H1 (cell line): Measurements from ENCODE around the gene HDAC8. TPM values are rescaled to one million over a fixed set of nuclear protein-coding genes. Genes with fewer than 3 reads are reported as not detected.

Experiments used
- CTCF ChIA-PET: fragments of 300-600 bp; sonication (Branson Sonifier 250); formaldehyde crosslinking; loops from one replicate; lab custom pipeline; 2021; ENCODE audit not compliant: partially characterized antibody; lab: Charles Lee
- POLR2A ChIA-PET: fragments of 300-600 bp; sonication (Branson Sonifier 250); formaldehyde crosslinking; loops from one replicate; lab custom pipeline; 2021; ENCODE audit warnings: inconsistent platforms; ENCODE audit not compliant: partially characterized antibody; lab: Charles Lee
- DNase-seq, 2 experiments: peaks; one replicate each; pipeline versions ENCODE4 v3.0.0 to v3.0.0-alpha.2; 2010 to 2022; ENCODE audit warnings: low spot score in 2 of 2, low read depth in 1 of 2, mixed read lengths in 1 of 2
- FAIRE-seq: peaks from 2 replicates; lab custom pipeline; 2011; peaks lifted over from hg19 to GRCh38; lab: Jason Lieb, UNC
- H2AFZ ChIP-seq: 2 replicates; pipeline ENCODE4 v1.8.1; 2012; ENCODE audit warnings: low read length, inconsistent platforms
- H2AK5ac ChIP-seq: 2 replicates; pipeline ENCODE4 v1.6.1; 2013; ENCODE audit warnings: low read depth, low read length
- H2BK120ac ChIP-seq: replicated peaks from 2 replicates; pipeline ENCODE3; 2013; ENCODE audit warnings: low read depth, low read length, inconsistent platforms
- H2BK12ac ChIP-seq: 2 replicates; pipeline ENCODE4 v1.6.1; 2013; ENCODE audit warnings: low read depth, low read length
- H2BK15ac ChIP-seq: 2 replicates; pipeline ENCODE4 v1.6.1; 2013; ENCODE audit warnings: low read length
- H2BK20ac ChIP-seq: 2 replicates; pipeline ENCODE4 v1.6.1; 2013; ENCODE audit warnings: low read length
- H2BK5ac ChIP-seq: 2 replicates; pipeline ENCODE4 v1.6.1; 2013; ENCODE audit warnings: low read depth, low read length
- H3K14ac ChIP-seq: 2 replicates; pipeline ENCODE4 v1.6.1; 2013; ENCODE audit warnings: inconsistent platforms; ENCODE audit not compliant: insufficient read length
- H3K18ac ChIP-seq: 2 replicates; pipeline ENCODE4 v1.6.1; 2013; ENCODE audit warnings: low read length; ENCODE audit errors: extremely low read depth
- H3K23ac ChIP-seq: 2 replicates; pipeline ENCODE4 v1.6.1; 2013; ENCODE audit warnings: inconsistent platforms; ENCODE audit not compliant: insufficient read length
- H3K23me2 ChIP-seq: 2 replicates; pipeline ENCODE4 v1.6.1; 2013; ENCODE audit warnings: low read depth, low read length
- H3K27ac ChIP-seq: 2 replicates; pipeline ENCODE4 v1.6.1; 2011; ENCODE audit warnings: low read depth, low read length, inconsistent platforms
- H3K27me3 ChIP-seq, 4 experiments: replicated peaks in 1 of 4; 1 replicate in 1 of 4; 2 replicates in 3 of 4; pipeline versions ENCODE4 v1.6.1 to v1.8.1; 2011 to 2013; ENCODE audit warnings: low read length in 3 of 4, mild to moderate bottlenecking in 3 of 4, inconsistent platforms in 2 of 4, mixed read lengths in 2 of 4, moderate library complexity in 1 of 4; ENCODE audit not compliant: control insufficient read depth in 3 of 4, insufficient read depth in 3 of 4; ENCODE audit errors: extremely low read depth in 1 of 4
- H3K36me3 ChIP-seq, 4 experiments: 2 replicates each; pipeline versions ENCODE4 v1.6.1 to v1.8.1; 2011 to 2013; ENCODE audit warnings: mild to moderate bottlenecking in 4 of 4, low read length in 3 of 4, moderate library complexity in 2 of 4, control low read depth in 1 of 4, inconsistent platforms in 1 of 4; ENCODE audit not compliant: insufficient read depth in 4 of 4, control insufficient read depth in 2 of 4
- H3K4ac ChIP-seq: replicated peaks from 2 replicates; pipeline ENCODE3; 2013; ENCODE audit warnings: low read length, low read depth, mixed read lengths, inconsistent platforms; ENCODE audit not compliant: insufficient read length
- H3K4me1 ChIP-seq, 4 experiments: replicated peaks in 1 of 4; 1 replicate in 1 of 4; 2 replicates in 3 of 4; pipeline versions ENCODE4 v1.6.1 to v1.8.1; 2011 to 2013; ENCODE audit warnings: low read length in 3 of 4, inconsistent platforms in 2 of 4, mixed read lengths in 1 of 4; ENCODE audit not compliant: insufficient read depth in 4 of 4, control insufficient read depth in 3 of 4
- H3K4me2 ChIP-seq, 2 experiments: 2 replicates each; pipeline versions ENCODE4 v1.6.1 to v1.8.1; 2011 to 2013; ENCODE audit warnings: low read depth in 2 of 2, low read length in 2 of 2, control low read depth in 1 of 2, inconsistent platforms in 1 of 2, mild to moderate bottlenecking in 1 of 2; ENCODE audit not compliant: insufficient read depth in 1 of 2
- H3K4me3 ChIP-seq, 4 experiments: fragments of 200-600, 300-600 bp in 1 of 4; sonication (generic), shearing (Covaris generic), sonication (Bioruptor Twin) in 1 of 4; 2 replicates each; pipeline versions ENCODE4 v1.5.1 to v1.8.1; 2011 to 2016; ENCODE audit warnings: low read length in 4 of 4, low read depth in 3 of 4, control low read depth in 2 of 4, inconsistent platforms in 2 of 4, mild to moderate bottlenecking in 2 of 4, mixed read lengths in 1 of 4, moderate library complexity in 1 of 4; ENCODE audit not compliant: insufficient read depth in 2 of 4; ENCODE audit errors: extremely low read depth in 1 of 4
- H3K56ac ChIP-seq: replicated peaks from 2 replicates; pipeline ENCODE3; 2013; ENCODE audit warnings: low read depth, mild to moderate bottlenecking, mixed read lengths, low read length, inconsistent platforms; ENCODE audit not compliant: insufficient read length
- H3K79me1 ChIP-seq: 2 replicates; pipeline ENCODE4 v1.6.1; 2013; ENCODE audit warnings: low read depth, low read length, control low read depth
- H3K79me2 ChIP-seq, 2 experiments: 2 replicates each; pipeline versions ENCODE4 v1.6.1 to v1.8.1; 2012 to 2013; ENCODE audit warnings: low read length in 2 of 2, mild to moderate bottlenecking in 2 of 2, inconsistent platforms in 1 of 2; ENCODE audit not compliant: insufficient read depth in 2 of 2, control insufficient read depth in 1 of 2
- H3K9ac ChIP-seq, 4 experiments: replicated peaks in 1 of 4; 1 replicate in 1 of 4; 2 replicates in 3 of 4; pipeline versions ENCODE4 v1.6.1 to v1.8.1; 2011 to 2013; ENCODE audit warnings: low read depth in 3 of 4, low read length in 3 of 4, control low read depth in 2 of 4, mild to moderate bottlenecking in 2 of 4, moderate library complexity in 2 of 4, inconsistent platforms in 1 of 4; ENCODE audit errors: extremely low read depth in 1 of 4
- H3K9me3 ChIP-seq, 2 experiments: 2 replicates each; pipeline versions ENCODE4 v1.6.1 to v1.8.1; 2012 to 2013; ENCODE audit warnings: mild to moderate bottlenecking in 2 of 2, moderate library complexity in 2 of 2, control low read depth in 1 of 2, inconsistent platforms in 1 of 2, low read depth in 1 of 2, low read length in 1 of 2, mixed read lengths in 1 of 2; ENCODE audit not compliant: insufficient read depth in 2 of 2
- H4K20me1 ChIP-seq, 2 experiments: replicated peaks in 1 of 2; 2 replicates each; pipeline versions ENCODE3 to v1.8.1; 2011 to 2013; ENCODE audit warnings: inconsistent platforms in 2 of 2, low read length in 2 of 2, mild to moderate bottlenecking in 1 of 2; ENCODE audit not compliant: insufficient read depth in 2 of 2, control insufficient read depth in 1 of 2
- H4K5ac ChIP-seq: 2 replicates; pipeline ENCODE4 v1.6.1; 2013; ENCODE audit warnings: low read length, low read depth, mixed read lengths, inconsistent platforms; ENCODE audit not compliant: insufficient read length
- H4K8ac ChIP-seq: 2 replicates; pipeline ENCODE4 v1.8.0; 2013; ENCODE audit warnings: mild to moderate bottlenecking, moderate library complexity, low read length, inconsistent platforms; ENCODE audit not compliant: insufficient read depth; ENCODE audit errors: extremely low read depth
- H4K91ac ChIP-seq: replicated peaks from 2 replicates; pipeline ENCODE3; 2013; ENCODE audit warnings: low read length, mixed read lengths, inconsistent platforms; ENCODE audit not compliant: insufficient read length
- ATF3 ChIP-seq: IDR thresholded peaks from 2 replicates; pipeline ENCODE4 v1.6.1; 2011; ENCODE audit warnings: low read depth, mild to moderate bottlenecking, low read length; ENCODE audit not compliant: insufficient read depth
- BACH1 ChIP-seq: IDR thresholded peaks from 2 replicates; pipeline ENCODE4 v1.6.1; 2012; ENCODE audit warnings: low read length, improper control_type of control experiment
- BRCA1 ChIP-seq: IDR thresholded peaks from 2 replicates; pipeline ENCODE4 v1.6.1; 2012; ENCODE audit warnings: low read depth, low read length, improper control_type of control experiment
- CBX5 ChIP-seq: fragments of 300-800, 300-1000 bp; sonication (generic); IDR thresholded peaks from 2 replicates; pipeline ENCODE4 v1.7.1; 2016; ENCODE audit warnings: antibody characterized with exemption, low read length, low read depth
- EZH2 ChIP-seq: fragments of 200-600 bp; sonication (generic); IDR thresholded peaks from 2 replicates; pipeline ENCODE4 v1.7.1; 2012; ENCODE audit warnings: low read depth, mild to moderate bottlenecking, moderate library complexity, low read length, inconsistent platforms; ENCODE audit not compliant: severe bottlenecking
- FOSL1 ChIP-seq: IDR thresholded peaks from 2 replicates; pipeline ENCODE4 v1.6.1; 2011; ENCODE audit warnings: mild to moderate bottlenecking, low read depth, low read length, moderate library complexity; ENCODE audit not compliant: insufficient read depth
- POU5F1 ChIP-seq: IDR thresholded peaks from 2 replicates; pipeline ENCODE4 v1.6.1; 2011; ENCODE audit warnings: low read depth, mild to moderate bottlenecking, low read length, moderate library complexity
- SRF ChIP-seq: IDR thresholded peaks from 2 replicates; pipeline ENCODE4 v1.6.1; 2011; ENCODE audit warnings: mild to moderate bottlenecking, low read depth, low read length, moderate library complexity
- SUZ12 ChIP-seq: fragments of 200-600 bp; sonication (generic); IDR thresholded peaks from 2 replicates; pipeline ENCODE4 v1.6.1; 2012; ENCODE audit warnings: mild to moderate bottlenecking, inconsistent platforms, low read length, moderate library complexity, mixed read lengths
- TBP ChIP-seq: IDR thresholded peaks from 2 replicates; pipeline ENCODE4 v1.6.1; 2011; ENCODE audit warnings: low read depth, low read length, improper control_type of control experiment
- WGBS, 2 experiments: shearing (Covaris generic) in 1 of 2; methylation state at CpG; one replicate each; pipeline versions ENCODE4 v1.1.6 to v1.1.7; 2013 to 2015; ENCODE audit warnings: low lambda C conversion rate in 2 of 2, mixed read lengths in 2 of 2, inconsistent platforms in 1 of 2, low coverage in 1 of 2, missing lambda C conversion rate in 1 of 2; ENCODE audit not compliant: insufficient replicate concordance in 2 of 2, insufficient coverage in 1 of 2, insufficient read length in 1 of 2; ENCODE audit errors: extremely low coverage in 1 of 2, missing lambda C conversion rate in 1 of 2; 5-methylcytosine and 5-hydroxymethylcytosine counted together
- polyA plus RNA-seq, 7 experiments: library from polyadenylated mRNA; depleted of rRNA in 3 of 7; stranded (reverse) in 5 of 7; unstranded in 2 of 7; fragments of >200 nt in 5 of 7; fragments of 200-250 nt in 2 of 7; gene quantifications; 1 replicate in 5 of 7; 2 replicates in 1 of 7; 4 replicates in 1 of 7; pipeline versions ENCODE4 v1.2.1 to v1.2.3, GENCODE V29; 2011 to 2013; ENCODE audit warnings: missing spikeins in 2 of 7, mixed read lengths in 2 of 7
- total RNA-seq: library from RNA; stranded (reverse); fragmentation: NEBNext Ultra II Directional; extraction: Animal tissue kit (Norgen Biotek cat#: 25700); gene quantifications from 2 replicates; pipeline ENCODE4 v1.2.1, GENCODE V29; 2021

Gene HDAC8
- total and polyA plus RNA-seq, 2 of the 8 experiments (the other 6 are each of a cell fraction or from before 2014, with no cell fraction given): 9.7 to 20.3 TPM

GRCh38 chrX:72620550-72621145 lies 48.0 kb upstream of the HDAC8 start:
- H3K23me2 ChIP-seq: no peaks in the 10 kb centered on the region
- no peak for DNase-seq
- H3K23ac ChIP-seq: no peak overlapping the region
- H3K27me3 ChIP-seq: no peaks in the 10 kb centered on the region
- no peak overlapping the region for H3K4me3 ChIP-seq
- no peaks in the 10 kb centered on the region for H3K36me3 ChIP-seq
- no peak overlapping the region for H4K91ac ChIP-seq
- CTCF ChIA-PET: interaction anchor here (0.9 kb wide), 1 partner anchor 10 kb away, joined by 4 read pairs; no protein-coding TSS in a partner anchor
- no peak overlapping the region for H3K4ac ChIP-seq
- no peak overlapping the region for H2AK5ac ChIP-seq
- H2AFZ ChIP-seq: no peak overlapping the region
- H3K79me1 ChIP-seq: no peaks in the 10 kb centered on the region
- 94% methylated on average over 9 of the region's 9 CpGs; no CpG with 5 or more reads in 1 of the 2 experiments for WGBS, 2 experiments
- H2BK12ac ChIP-seq: no peak overlapping the region
- H3K9ac ChIP-seq: no peak overlapping the region
- H3K56ac ChIP-seq: no peak overlapping the region
- POLR2A ChIA-PET: no interaction called here
- H2BK15ac ChIP-seq: no peak overlapping the region
- H3K4me1 ChIP-seq: no peaks in the 10 kb centered on the region
- no peaks in the 10 kb centered on the region for H4K20me1 ChIP-seq
- H3K18ac ChIP-seq: no peak overlapping the region
- H2BK20ac ChIP-seq: no peak overlapping the region
- H4K5ac ChIP-seq: no peak overlapping the region
- H4K8ac ChIP-seq: no peak overlapping the region
- H3K9me3 ChIP-seq: no peaks in the 10 kb centered on the region
- H3K4me2 ChIP-seq: no peak overlapping the region
- H3K14ac ChIP-seq: no peak overlapping the region
- TF ChIP-seq POU5F1: no peak
- TF ChIP-seq SUZ12: no peak
- no peak for TF ChIP-seq BACH1
- no peak for TF ChIP-seq SRF
- no peak for TF ChIP-seq TBP
- TF ChIP-seq EZH2: no peak
- TF ChIP-seq FOSL1: no peak
- TF ChIP-seq ATF3: no peak
- no peak for TF ChIP-seq BRCA1
- TF ChIP-seq CBX5: no peak
- no peak overlapping the region for H2BK5ac ChIP-seq
- no peak for FAIRE-seq
- no peak overlapping the region for H3K27ac ChIP-seq
- H2BK120ac ChIP-seq: no peak overlapping the region
- no peaks in the 10 kb centered on the region for H3K79me2 ChIP-seq
